Medulla oblongata (tissue), 1 donor: ENCODE data around the gene RAMP2.
A peak's percentile ranks its signal among the peaks of the same experiment; 100 is the strongest.

ENCODE experiments used
- DNase-seq: peaks from one replicate; pipeline ENCODE4 v3.0.0-alpha.2; 2015; ENCODE audit errors: extremely low spot score

RAMP2 gene

GRCh38 chr17:42795061-42795460 is 34.0 kb downstream of the RAMP2 start:
- DNase-seq: no peak

GRCh38 chr17:42795465-42795864 is 34.4 kb downstream of the RAMP2 start:
- no peak for DNase-seq

GRCh38 chr17:42796066-42796758 is 35.2 kb downstream of the RAMP2 start:
- no peak for DNase-seq

GRCh38 chr17:42797067-42798007 is 36.3 kb downstream of the RAMP2 start:
- DNase-seq: no peak

- no peak for DNase-seq
Measured at GRCh38 chr17:42798011-42798382, 37.0 kb downstream of the RAMP2 start.

- DNase-seq: peak; percentile 86
Measured at GRCh38 chr17:42798383-42799380, 37.7 kb downstream of the RAMP2 start, which contains the start of the genes CNTD1 and COA3. CNTD1 (plus strand) TSS chr17:42798861; CDS start chr17:42799068, 207 bp downstream. COA3 (minus strand) TSS chr17:42798704; CDS start chr17:42798681, 23 bp downstream.

- no peak for DNase-seq
Measured at GRCh38 chr17:42803074-42803883, 42.3 kb downstream of the RAMP2 start.

GRCh38 chr17:42804918-42805367 is 43.9 kb downstream of the RAMP2 start:
- DNase-seq: no peak

- DNase-seq: no peak
Measured at GRCh38 chr17:42806249-42806648, 45.2 kb downstream of the RAMP2 start.

- DNase-seq: peak; percentile 24
Measured at GRCh38 chr17:42809250-42809649, 48.2 kb downstream of the RAMP2 start.
